Measurements from ENCODE around the gene LCT. TPM values are rescaled to one million over a fixed set of nuclear protein-coding genes. Genes with fewer than 3 reads are reported as not detected.
"Not testable (repeated sequence)": the region's sequence is repeated elsewhere in the genome, so short reads cannot be mapped to it uniquely, and the experiment has no call there.

The LCT gene
- total RNA-seq, 1 experiment from 2014 or later = not detected

DNA sequence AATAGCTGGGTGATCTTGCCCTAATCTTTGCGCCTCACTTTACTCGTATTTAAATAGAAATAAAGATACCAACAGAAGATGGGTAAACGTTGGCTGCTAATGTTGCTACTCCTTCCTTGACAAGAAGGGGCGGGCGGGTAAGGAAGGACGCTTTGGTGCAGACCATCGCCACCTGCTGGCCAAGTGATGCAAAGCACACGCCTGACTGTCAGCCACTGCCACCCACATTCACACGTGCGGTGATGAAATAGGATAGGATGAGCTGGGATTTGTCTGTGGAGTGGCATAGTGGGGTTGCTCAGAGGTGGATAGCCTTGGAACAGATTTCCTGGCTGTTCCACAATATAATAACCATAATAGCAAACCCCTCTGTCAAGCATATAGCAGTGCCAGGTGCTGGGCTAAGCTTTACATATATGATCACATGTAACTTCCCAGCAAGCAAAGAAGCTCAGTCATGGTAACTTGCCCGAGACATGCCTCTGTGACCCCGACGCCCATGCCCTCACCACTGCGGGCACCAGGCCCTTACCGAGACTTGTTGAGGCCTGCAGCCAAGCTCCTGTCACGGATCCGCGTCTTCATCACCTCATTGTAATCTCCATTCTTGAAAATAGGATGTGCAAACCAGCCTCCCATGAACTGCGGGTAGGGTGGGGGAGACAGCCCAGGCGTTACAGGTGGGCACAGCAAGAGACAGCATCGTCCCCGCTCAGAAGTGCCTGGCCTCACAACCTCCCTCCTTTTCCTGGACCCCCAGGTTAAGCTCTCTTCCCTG is 39.3 kb downstream of the LCT start:
- Histone ChIP-seq H3K4me1 (replicated peaks; ENCODE audit: insufficient read depth) (no peaks in the 10 kb centered on the region), H2AFZ (no peak overlapping the region), H3K27me3 (ENCODE audit: insufficient read depth, low read depth) (no peaks in the 10 kb centered on the region), H3K36me3 (ENCODE audit: low read depth) (no peaks in the 10 kb centered on the region), H3F3A (ENCODE audit: insufficient read depth, low read depth) (no peaks in the 10 kb centered on the region), H3K9me3 (ENCODE audit: insufficient read depth, low read depth) (peaks cover 8% of the 10 kb centered on the region; the same call in 1 of the 2 replicates), H3K27ac (no peak overlapping the region), H3K4me2 (no peak overlapping the region), H3K9me2 (ENCODE audit: insufficient read depth) (no peaks in the 10 kb centered on the region), H3K79me2 (ENCODE audit: low read depth) (no peaks in the 10 kb centered on the region), H4K20me1 (ENCODE audit: insufficient read depth) (no peaks in the 10 kb centered on the region), H3K4me3 (no peak overlapping the region)
- peak; percentile 48 to 57 for DNase-seq
- ChIA-PET CTCF (interaction anchor here (0.6 to 0.8 kb wide), 3 partner anchors 11 to 808 kb away, joined by 3 to 8 read pairs (median 3); no protein-coding TSS in a partner anchor), POLR2A (ENCODE audit: unreplicated experiment) (no interaction called here)
- no TSS peak for BruUV-seq (replicated peaks)
- TF ChIP-seq, protein P1, sequence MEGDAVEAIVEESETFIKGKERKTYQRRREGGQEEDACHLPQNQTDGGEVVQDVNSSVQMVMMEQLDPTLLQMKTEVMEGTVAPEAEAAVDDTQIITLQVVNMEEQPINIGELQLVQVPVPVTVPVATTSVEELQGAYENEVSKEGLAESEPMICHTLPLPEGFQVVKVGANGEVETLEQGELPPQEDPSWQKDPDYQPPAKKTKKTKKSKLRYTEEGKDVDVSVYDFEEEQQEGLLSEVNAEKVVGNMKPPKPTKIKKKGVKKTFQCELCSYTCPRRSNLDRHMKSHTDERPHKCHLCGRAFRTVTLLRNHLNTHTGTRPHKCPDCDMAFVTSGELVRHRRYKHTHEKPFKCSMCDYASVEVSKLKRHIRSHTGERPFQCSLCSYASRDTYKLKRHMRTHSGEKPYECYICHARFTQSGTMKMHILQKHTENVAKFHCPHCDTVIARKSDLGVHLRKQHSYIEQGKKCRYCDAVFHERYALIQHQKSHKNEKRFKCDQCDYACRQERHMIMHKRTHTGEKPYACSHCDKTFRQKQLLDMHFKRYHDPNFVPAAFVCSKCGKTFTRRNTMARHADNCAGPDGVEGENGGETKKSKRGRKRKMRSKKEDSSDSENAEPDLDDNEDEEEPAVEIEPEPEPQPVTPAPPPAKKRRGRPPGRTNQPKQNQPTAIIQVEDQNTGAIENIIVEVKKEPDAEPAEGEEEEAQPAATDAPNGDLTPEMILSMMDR (conservative IDR thresholded peaks at IDR 0.05) = peak; percentile 92
- TF ChIP-seq EZH2 (IDR thresholded peaks at IDR 0.05; ENCODE audit: low read depth) = no peak
- intact Hi-C loops (cut with micrococcal nuclease; ENCODE audit: unreplicated experiment) = loop anchor here (5.0 kb wide), 1 partner anchor 810 kb away; no protein-coding TSS in a partner anchor

DNA sequence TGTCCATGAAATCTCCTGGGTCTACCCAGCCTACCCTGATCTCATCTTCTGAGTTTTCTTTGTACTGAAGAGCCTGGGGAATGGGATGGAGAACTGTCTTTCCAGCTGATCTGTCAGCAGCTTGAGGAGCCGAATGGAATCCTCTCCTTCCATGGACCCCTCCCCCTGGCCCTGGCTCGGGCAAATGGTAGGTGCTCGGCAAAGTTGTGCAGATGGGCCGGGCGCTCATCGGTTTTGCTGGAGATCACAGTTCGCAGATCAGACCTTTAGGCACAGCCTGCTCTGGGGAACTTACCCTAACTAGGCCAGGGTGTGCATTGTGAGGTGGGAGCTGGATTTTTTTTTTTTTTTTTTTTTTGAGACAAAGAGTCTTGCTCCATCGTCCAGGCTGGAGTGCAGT is 40.4 kb downstream of the LCT start:
- no TSS peak for BruUV-seq (replicated peaks)
- POLR2A ChIA-PET (ENCODE audit: unreplicated experiment) = no interaction called here
- H3K9me3 ChIP-seq (ENCODE audit: insufficient read depth, low read depth) = peaks cover 8% of the 10 kb centered on the region; the same call in 1 of the 2 replicates
- intact Hi-C loops (cut with micrococcal nuclease; ENCODE audit: unreplicated experiment) = loop anchor here (5.0 kb wide), 1 partner anchor 809 kb away; no protein-coding TSS in a partner anchor
- H3K4me1 ChIP-seq (replicated peaks; ENCODE audit: insufficient read depth) = peaks cover 3% of the 10 kb centered on the region; the same call in 1 of the 2 replicates
- no peak overlapping the region for H2AFZ ChIP-seq
- DNase-seq = no peak
- no peak overlapping the region for H3K4me2 ChIP-seq
- H3K27me3 ChIP-seq (ENCODE audit: insufficient read depth, low read depth) = no peaks in the 10 kb centered on the region
- no peaks in the 10 kb centered on the region for H3K9me2 ChIP-seq (ENCODE audit: insufficient read depth)
- peaks cover 3% of the 10 kb centered on the region; the same call in 1 of the 2 replicates for H3F3A ChIP-seq (ENCODE audit: insufficient read depth, low read depth)
- TF ChIP-seq EZH2 (IDR thresholded peaks at IDR 0.05; ENCODE audit: low read depth) = no peak
- TF ChIP-seq, protein P1 (conservative IDR thresholded peaks at IDR 0.05) = no peak
- CTCF ChIA-PET = interaction anchor here (0.6 kb wide), 1 partner anchor 12 kb away, joined by 5 read pairs; no protein-coding TSS in a partner anchor
- H4K20me1 ChIP-seq (ENCODE audit: insufficient read depth) = no peaks in the 10 kb centered on the region
- H3K36me3 ChIP-seq (ENCODE audit: low read depth) = no peaks in the 10 kb centered on the region
- H3K27ac ChIP-seq = no peak overlapping the region
- no peaks in the 10 kb centered on the region for H3K79me2 ChIP-seq (ENCODE audit: low read depth)
- no peak overlapping the region for H3K4me3 ChIP-seq

DNA sequence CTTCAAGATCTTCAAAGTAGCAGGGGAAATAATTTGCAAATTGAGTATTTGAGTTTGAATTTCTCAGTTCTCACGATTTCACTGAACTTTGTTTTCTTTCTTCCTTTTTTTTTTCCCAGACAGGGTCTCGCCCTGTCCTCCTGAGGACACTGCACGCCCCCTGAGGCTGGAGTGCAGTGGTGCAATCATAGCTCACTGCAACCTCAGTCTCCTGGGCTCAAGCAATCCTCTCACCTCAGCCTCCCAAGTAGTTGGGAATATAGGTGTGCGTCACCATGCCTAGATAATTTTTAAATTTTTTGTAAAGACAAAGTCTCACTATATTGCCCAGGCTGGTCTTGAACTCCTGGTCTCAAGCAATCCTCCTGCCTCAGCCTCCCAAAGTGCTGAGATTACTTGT is 41.3 kb downstream of the LCT start:
- H3K27ac ChIP-seq; H3F3A ChIP-seq (ENCODE audit: insufficient read depth, low read depth); H2AFZ ChIP-seq; H3K4me1 ChIP-seq (replicated peaks; ENCODE audit: insufficient read depth); H3K79me2 ChIP-seq (ENCODE audit: low read depth); CTCF ChIA-PET; BruUV-seq (replicated peaks); H3K4me3 ChIP-seq; H3K4me2 ChIP-seq; POLR2A ChIA-PET (ENCODE audit: unreplicated experiment); H3K9me2 ChIP-seq (ENCODE audit: insufficient read depth); H3K9me3 ChIP-seq (ENCODE audit: insufficient read depth, low read depth); H4K20me1 ChIP-seq (ENCODE audit: insufficient read depth); H3K27me3 ChIP-seq (ENCODE audit: insufficient read depth, low read depth); DNase-seq; H3K36me3 ChIP-seq (ENCODE audit: low read depth): not testable (repeated sequence)
- intact Hi-C loops (cut with micrococcal nuclease; ENCODE audit: unreplicated experiment) = loop anchor here (5.0 kb wide), 1 partner anchor 808 kb away; no protein-coding TSS in a partner anchor

Data from PC-9 (cell line).